B cell (primary cell): ENCODE results near the gene ZDHHC24.

Experiments
- EZH2 ChIP-seq: IDR thresholded peaks from 2 replicates; pipeline ENCODE4 v1.6.1; 2012; ENCODE audit warnings: borderline replicate concordance, low read depth, mild to moderate bottlenecking, moderate library complexity, low read length; ENCODE audit not compliant: insufficient read depth, poor library complexity, severe bottlenecking
- TF ChIP-seq, protein P1 (sequence below): fragments of 200-600 bp; IDR thresholded peaks from one replicate; pipeline ENCODE4 v1.8.0; 2022; ENCODE audit warnings: antibody characterized with exemption, mild to moderate bottlenecking

GRCh38 chr11:66581261-66581660, 35.4 kb upstream of the ZDHHC24 start:
- no peak for TF ChIP-seq EZH2
- TF ChIP-seq, protein P1, sequence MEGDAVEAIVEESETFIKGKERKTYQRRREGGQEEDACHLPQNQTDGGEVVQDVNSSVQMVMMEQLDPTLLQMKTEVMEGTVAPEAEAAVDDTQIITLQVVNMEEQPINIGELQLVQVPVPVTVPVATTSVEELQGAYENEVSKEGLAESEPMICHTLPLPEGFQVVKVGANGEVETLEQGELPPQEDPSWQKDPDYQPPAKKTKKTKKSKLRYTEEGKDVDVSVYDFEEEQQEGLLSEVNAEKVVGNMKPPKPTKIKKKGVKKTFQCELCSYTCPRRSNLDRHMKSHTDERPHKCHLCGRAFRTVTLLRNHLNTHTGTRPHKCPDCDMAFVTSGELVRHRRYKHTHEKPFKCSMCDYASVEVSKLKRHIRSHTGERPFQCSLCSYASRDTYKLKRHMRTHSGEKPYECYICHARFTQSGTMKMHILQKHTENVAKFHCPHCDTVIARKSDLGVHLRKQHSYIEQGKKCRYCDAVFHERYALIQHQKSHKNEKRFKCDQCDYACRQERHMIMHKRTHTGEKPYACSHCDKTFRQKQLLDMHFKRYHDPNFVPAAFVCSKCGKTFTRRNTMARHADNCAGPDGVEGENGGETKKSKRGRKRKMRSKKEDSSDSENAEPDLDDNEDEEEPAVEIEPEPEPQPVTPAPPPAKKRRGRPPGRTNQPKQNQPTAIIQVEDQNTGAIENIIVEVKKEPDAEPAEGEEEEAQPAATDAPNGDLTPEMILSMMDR, result no peak
